Natural killer cell (primary cell): ENCODE measurements around the gene THSD4. TPM values are rescaled to one million over a fixed set of nuclear protein-coding genes. Genes with fewer than 3 reads are reported as not detected.

Experiments
- ATAC-seq, 3 donors: fragments of 150-1000 bp in 2 of 3; fragments of 200-7000 bp in 1 of 3; cut with Tn5 transposase; 1 replicate in 1 of 3; 2 replicates in 2 of 3; pipeline ENCODE4 v1.10.0; 2021; ENCODE audit warnings: mild to moderate bottlenecking in 2 of 3, moderate library complexity in 2 of 3
- DNase-seq, 2 donors: peaks; one replicate each; pipeline versions ENCODE4 v3.0.0 to v3.0.0-alpha.2; 2013 to 2021; ENCODE audit warnings: mixed read lengths in 1 of 2
- H3K27ac ChIP-seq: one replicate; pipeline ENCODE4 v1.5.1; 2013; ENCODE audit warnings: mild to moderate bottlenecking, low read length
- H3K27me3 ChIP-seq: one replicate; pipeline ENCODE4 v1.6.1; 2013; ENCODE audit warnings: low read length; ENCODE audit not compliant: control insufficient read depth, insufficient read depth
- H3K36me3 ChIP-seq: one replicate; pipeline ENCODE4 v1.6.1; 2013; ENCODE audit warnings: low read length; ENCODE audit not compliant: control insufficient read depth, insufficient read depth
- H3K4me1 ChIP-seq: one replicate; pipeline ENCODE4 v1.6.1; 2013; ENCODE audit warnings: low read length; ENCODE audit not compliant: control insufficient read depth, insufficient read depth
- H3K4me3 ChIP-seq: one replicate; pipeline ENCODE4 v1.5.1; 2013; ENCODE audit warnings: low read length
- H3K9me3 ChIP-seq: one replicate; pipeline ENCODE4 v1.6.1; 2013; ENCODE audit warnings: low read length; ENCODE audit not compliant: control insufficient read depth, insufficient read depth
- H3K27ac Mint-ChIP-seq, 2 donors: one replicate each; pipeline ENCODE4 v1.8.0; 2022; ENCODE audit warnings: mild to moderate bottlenecking in 2 of 2, mixed read lengths in 2 of 2, moderate library complexity in 1 of 2
- H3K27me3 Mint-ChIP-seq, 2 donors: one replicate each; pipeline ENCODE4 v1.8.0; 2022; ENCODE audit warnings: low read depth in 2 of 2, mixed read lengths in 2 of 2
- H3K36me3 Mint-ChIP-seq: one replicate; pipeline ENCODE4 v1.8.0; 2022; ENCODE audit warnings: mixed read lengths
- H3K4me1 Mint-ChIP-seq, 2 donors: one replicate each; pipeline ENCODE4 v1.8.0; 2022; ENCODE audit warnings: mixed read lengths in 2 of 2
- H3K4me3 Mint-ChIP-seq: one replicate; pipeline ENCODE4 v1.8.0; 2022; ENCODE audit warnings: mild to moderate bottlenecking, moderate library complexity, mixed read lengths
- H3K9me3 Mint-ChIP-seq, 2 donors: one replicate each; pipeline ENCODE4 v1.8.0; 2022; ENCODE audit warnings: mixed read lengths in 2 of 2
- WGBS: methylation state at CpG from one replicate; pipeline ENCODE4 v1.1.7; 2013; ENCODE audit warnings: missing lambda C conversion rate; ENCODE audit not compliant: insufficient coverage; 5-methylcytosine and 5-hydroxymethylcytosine counted together
- intact Hi-C: fragments of 100-400 bp; cut with micrococcal nuclease; formaldehyde crosslinking; loops from one replicate; pipeline ENCODE4 v1.14.2; 2022
- total RNA-seq, 4 donors: library from RNA; stranded (reverse); fragments of 120-200 nt in 1 of 4; gene quantifications; one replicate each; pipeline versions ENCODE4 v1.2.3 to v1.2.4, GENCODE V29; 2013 to 2022
- TF ChIP-seq, protein P1 (sequence below): fragments of 200-600 bp; IDR thresholded peaks from one replicate; pipeline ENCODE4 v1.8.0; 2022; ENCODE audit warnings: antibody characterized with exemption

THSD4 gene
- total RNA-seq, 3 donors from 2014 or later (not counting 1 experiment from before 2014, with no cell fraction given) = not detected

DNA sequence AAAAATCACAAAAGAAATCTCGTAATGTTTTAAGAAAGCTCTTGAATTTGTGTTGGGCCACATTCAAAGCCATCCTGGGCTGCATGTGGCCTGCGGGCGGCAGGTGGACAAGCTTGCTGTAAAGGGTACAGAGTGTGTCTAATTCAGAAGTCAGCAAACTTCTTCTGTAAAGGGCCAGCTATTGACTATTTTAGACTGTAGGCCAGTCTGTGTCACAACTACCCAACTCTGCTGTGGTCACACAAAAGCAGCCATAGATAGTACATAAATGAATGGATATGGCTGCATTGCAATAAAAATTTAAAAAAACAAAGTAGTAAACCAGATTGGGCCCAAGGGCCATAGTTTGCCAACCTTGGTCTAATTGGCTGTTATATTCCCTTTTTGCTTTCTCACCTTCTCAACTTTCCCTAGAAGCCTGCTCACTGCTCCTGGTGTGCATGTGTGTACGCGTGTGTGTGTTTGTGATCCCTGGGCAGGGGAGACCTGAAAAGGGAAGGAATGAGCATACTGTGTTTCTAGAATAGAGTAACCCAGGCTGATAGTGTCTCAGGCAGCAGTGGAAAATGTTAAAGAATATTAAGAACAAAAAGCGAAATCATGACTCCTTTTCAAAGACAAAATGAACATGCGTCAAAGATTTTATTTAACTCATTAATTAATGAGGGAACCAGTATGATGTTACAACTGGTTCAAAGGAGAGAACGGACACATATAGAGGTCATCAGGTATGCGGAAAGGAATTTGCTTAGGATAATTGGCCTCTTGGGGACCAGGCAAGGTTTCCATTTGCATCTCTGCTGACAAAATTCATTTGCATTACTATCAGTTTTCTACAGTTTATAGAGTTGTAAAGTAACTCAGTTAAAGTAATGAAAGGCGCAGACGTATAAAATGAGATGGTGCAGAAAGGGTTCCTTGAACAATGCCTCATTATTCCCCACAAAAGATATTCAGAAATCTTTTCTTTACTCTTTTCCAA, 248.0 kb downstream of the THSD4 start:
- no peaks in the 10 kb centered on the region for H3K36me3 Mint-ChIP-seq
- TF ChIP-seq, protein P1, sequence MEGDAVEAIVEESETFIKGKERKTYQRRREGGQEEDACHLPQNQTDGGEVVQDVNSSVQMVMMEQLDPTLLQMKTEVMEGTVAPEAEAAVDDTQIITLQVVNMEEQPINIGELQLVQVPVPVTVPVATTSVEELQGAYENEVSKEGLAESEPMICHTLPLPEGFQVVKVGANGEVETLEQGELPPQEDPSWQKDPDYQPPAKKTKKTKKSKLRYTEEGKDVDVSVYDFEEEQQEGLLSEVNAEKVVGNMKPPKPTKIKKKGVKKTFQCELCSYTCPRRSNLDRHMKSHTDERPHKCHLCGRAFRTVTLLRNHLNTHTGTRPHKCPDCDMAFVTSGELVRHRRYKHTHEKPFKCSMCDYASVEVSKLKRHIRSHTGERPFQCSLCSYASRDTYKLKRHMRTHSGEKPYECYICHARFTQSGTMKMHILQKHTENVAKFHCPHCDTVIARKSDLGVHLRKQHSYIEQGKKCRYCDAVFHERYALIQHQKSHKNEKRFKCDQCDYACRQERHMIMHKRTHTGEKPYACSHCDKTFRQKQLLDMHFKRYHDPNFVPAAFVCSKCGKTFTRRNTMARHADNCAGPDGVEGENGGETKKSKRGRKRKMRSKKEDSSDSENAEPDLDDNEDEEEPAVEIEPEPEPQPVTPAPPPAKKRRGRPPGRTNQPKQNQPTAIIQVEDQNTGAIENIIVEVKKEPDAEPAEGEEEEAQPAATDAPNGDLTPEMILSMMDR = no peak
- H3K27ac ChIP-seq = no peak overlapping the region
- no peak overlapping the region for H3K27ac Mint-ChIP-seq
- peaks cover 13 to 49% of the 10 kb centered on the region in 2 donors for H3K27me3 Mint-ChIP-seq
- intact Hi-C loops = no loop called here
- no peaks in the 10 kb centered on the region for H3K9me3 Mint-ChIP-seq
- no peaks in the 10 kb centered on the region for H3K4me1 ChIP-seq
- no peaks in the 10 kb centered on the region for H3K4me1 Mint-ChIP-seq
- H3K27me3 ChIP-seq = no peaks in the 10 kb centered on the region
- H3K9me3 ChIP-seq = no peaks in the 10 kb centered on the region
- no peak overlapping the region for H3K4me3 ChIP-seq
- no peak for ATAC-seq
- no peaks in the 10 kb centered on the region for H3K36me3 ChIP-seq
- no peak overlapping the region for H3K4me3 Mint-ChIP-seq
- 82% methylated on average over 8 of the region's 11 CpGs for WGBS
- DNase-seq = no peak

GRCh38 chr15:71364117-71364584, 248.9 kb downstream of the THSD4 start:
- Histone ChIP-seq H3K36me3 (no peaks in the 10 kb centered on the region), H3K4me1 (no peaks in the 10 kb centered on the region), H3K4me3 (no peak overlapping the region), H3K27ac (no peak overlapping the region), H3K27me3 (no peaks in the 10 kb centered on the region), H3K9me3 (no peaks in the 10 kb centered on the region)
- Mint-ChIP-seq H3K4me3 (no peak overlapping the region), H3K36me3 (no peaks in the 10 kb centered on the region), H3K4me1 (no peaks in the 10 kb centered on the region), H3K27me3 (peaks cover 13 to 49% of the 10 kb centered on the region in 2 donors), H3K9me3 (no peaks in the 10 kb centered on the region), H3K27ac (no peak overlapping the region)
- intact Hi-C loops = no loop called here
- DNase-seq (no peak), ATAC-seq (no peak)
- TF ChIP-seq, protein P1 = no peak
- 80% methylated on average over 5 of the region's 5 CpGs for WGBS

DNA sequence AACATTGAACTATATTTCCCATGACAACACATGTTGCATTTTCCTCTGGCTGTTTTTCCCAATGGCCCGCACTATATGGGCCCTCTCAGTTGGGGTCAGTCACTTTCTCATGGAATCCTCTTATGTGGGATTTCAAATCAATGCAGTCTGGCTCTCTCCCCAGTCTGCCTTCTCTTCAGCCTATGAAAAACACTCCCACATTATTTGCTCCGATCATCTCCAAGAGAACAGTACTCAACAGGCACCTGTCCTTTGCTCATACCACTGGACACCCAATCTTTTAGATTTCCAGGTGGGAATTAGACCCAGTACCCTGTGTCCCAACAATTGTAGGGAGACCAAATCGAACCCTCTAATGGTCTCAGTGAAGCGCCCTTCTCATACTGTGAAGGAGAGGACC, 251.3 kb downstream of the THSD4 start:
- no peaks in the 10 kb centered on the region for H3K36me3 ChIP-seq
- no peaks in the 10 kb centered on the region for H3K4me1 ChIP-seq
- Mint-ChIP-seq H3K27ac (no peak overlapping the region), H3K27me3 (peaks cover 12 to 36% of the 10 kb centered on the region in 2 donors), H3K9me3 (no peaks in the 10 kb centered on the region), H3K4me3 (no peak overlapping the region), H3K36me3 (no peaks in the 10 kb centered on the region), H3K4me1 (no peaks in the 10 kb centered on the region)
- no peaks in the 10 kb centered on the region for H3K9me3 ChIP-seq
- H3K4me3 ChIP-seq = no peak overlapping the region
- WGBS = 93% methylated on average over 4 of the region's 4 CpGs
- TF ChIP-seq, protein P1 = no peak
- no peaks in the 10 kb centered on the region for H3K27me3 ChIP-seq
- H3K27ac ChIP-seq = no peak overlapping the region
- ATAC-seq (no peak), DNase-seq (no peak)
- intact Hi-C loops = no loop called here
